PC-9 (cell line): ENCODE measurements around the gene TES. TPM values are rescaled to one million over a fixed set of nuclear protein-coding genes. Genes with fewer than 3 reads are reported as not detected.

Experiments used
- BruUV-seq: library from RNA; stranded (reverse); fragments of 400-500 nt; replicated peaks from 2 replicates; lab custom pipeline; 2021; lab: Mats Ljungman, UMichigan
- CTCF ChIA-PET: fragments of 300-600 bp; sonication (Branson Sonifier 250); formaldehyde crosslinking; loops from one replicate; lab custom pipeline; 2022; ENCODE audit warnings: antibody characterized with exemption; lab: Charles Lee
- POLR2A ChIA-PET: fragments of 300-600 bp; sonication (Branson Sonifier 250); formaldehyde crosslinking; loops from one replicate; lab custom pipeline; 2022; ENCODE audit warnings: antibody characterized with exemption; ENCODE audit not compliant: unreplicated experiment; lab: Charles Lee
- DNase-seq, 2 experiments: peaks; one replicate each; pipeline versions ENCODE4 v3.0.0 to v3.0.0-alpha.2; 2015 to 2022; ENCODE audit warnings: mixed read lengths in 1 of 2
- H2AFZ ChIP-seq: fragments of 200-600 bp; sonication (generic); 2 replicates; pipeline ENCODE4 v1.8.1; 2017; ENCODE audit warnings: antibody characterized with exemption
- H3F3A ChIP-seq: fragments of 200-600 bp; sonication (generic); 2 replicates; pipeline ENCODE4 v1.8.1; 2017; ENCODE audit warnings: antibody characterized with exemption, mild to moderate bottlenecking, low read depth; ENCODE audit not compliant: insufficient read depth
- H3K27ac ChIP-seq: fragments of 200-600 bp; sonication (generic); 2 replicates; pipeline ENCODE4 v1.6.1; 2016; ENCODE audit warnings: mixed run types
- H3K27me3 ChIP-seq: fragments of 200-600 bp; sonication (generic); 2 replicates; pipeline ENCODE4 v1.6.1; 2016; ENCODE audit warnings: low read depth, mixed run types; ENCODE audit not compliant: insufficient read depth
- H3K36me3 ChIP-seq: fragments of 200-600 bp; sonication (generic); 2 replicates; pipeline ENCODE4 v1.6.1; 2016; ENCODE audit warnings: low read depth, mixed run types
- H3K4me1 ChIP-seq: fragments of 200-600 bp; sonication (generic); replicated peaks from 2 replicates; pipeline ENCODE4 v1.6.1; 2016; ENCODE audit warnings: mixed run types; ENCODE audit not compliant: insufficient read depth
- H3K4me2 ChIP-seq: fragments of 200-600 bp; sonication (generic); 2 replicates; pipeline ENCODE4 v1.6.1; 2017; ENCODE audit warnings: mixed run types
- H3K4me3 ChIP-seq: fragments of 200-600 bp; sonication (generic); 2 replicates; pipeline ENCODE4 v1.6.1; 2016; ENCODE audit warnings: mixed run types
- H3K79me2 ChIP-seq: fragments of 200-600 bp; sonication (generic); 2 replicates; pipeline ENCODE4 v1.6.1; 2017; ENCODE audit warnings: low read depth, mixed run types
- H3K9me2 ChIP-seq: fragments of 200-600 bp; sonication (generic); 2 replicates; pipeline ENCODE4 v1.8.1; 2017; ENCODE audit warnings: mild to moderate bottlenecking; ENCODE audit not compliant: insufficient read depth
- H3K9me3 ChIP-seq: fragments of 200-600 bp; sonication (generic); 2 replicates; pipeline ENCODE4 v1.8.1; 2016; ENCODE audit warnings: low read depth; ENCODE audit not compliant: insufficient read depth
- H4K20me1 ChIP-seq: fragments of 200-600 bp; sonication (generic); 2 replicates; pipeline ENCODE4 v1.8.1; 2017; ENCODE audit not compliant: insufficient read depth
- EZH2 ChIP-seq: fragments of 200-600 bp; sonication (generic); IDR thresholded peaks from 2 replicates; pipeline ENCODE4 v1.8.0; 2017; ENCODE audit warnings: antibody characterized with exemption, low read depth
- intact Hi-C: fragments of 100-400 bp; cut with micrococcal nuclease; formaldehyde crosslinking; loops from one replicate; pipeline ENCODE4 v1.10.0; 2022; ENCODE audit not compliant: unreplicated experiment
- total RNA-seq: library from RNA; stranded (reverse); gene quantifications from 2 replicates; pipeline ENCODE4 v1.2.3, GENCODE V29; 2021
- TF ChIP-seq, protein P1 (sequence below): fragments of 200-600 bp; sonication (generic); conservative IDR thresholded peaks from 2 replicates; pipeline ENCODE4 v1.6.1; 2017; ENCODE audit warnings: mixed run types, antibody characterized with exemption, mild to moderate bottlenecking, moderate library complexity

The TES gene
- total RNA-seq, 1 experiment from 2014 or later: 210 TPM

DNA sequence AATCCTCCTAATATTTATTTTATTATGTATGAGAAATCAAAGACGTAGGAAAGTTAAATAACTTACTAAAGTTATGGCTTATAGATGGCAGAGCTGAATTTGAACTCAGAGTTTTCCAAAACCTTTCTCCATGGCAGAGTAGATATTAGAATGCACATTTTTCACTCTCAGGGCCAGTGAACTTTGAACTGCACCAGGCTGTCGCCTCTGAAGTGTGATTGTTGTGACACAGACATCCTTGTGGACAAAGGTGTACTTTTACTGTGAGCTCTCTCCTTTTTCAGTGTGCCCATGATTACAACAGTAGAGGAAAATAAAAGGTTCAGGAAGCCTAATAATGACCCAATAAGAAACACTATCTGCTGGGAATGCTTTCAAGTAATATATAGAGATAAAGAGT, 29.1 kb downstream of the TES start:
- H3K4me1 ChIP-seq: peaks cover 8% of the 10 kb centered on the region; the same call in 1 of the 2 replicates
- no peak for DNase-seq
- H3F3A ChIP-seq: peaks cover 24% of the 10 kb centered on the region; the same call in 1 of the 2 replicates
- H2AFZ ChIP-seq: no peak overlapping the region
- peaks cover 9% of the 10 kb centered on the region; the same call in 1 of the 2 replicates for H3K9me3 ChIP-seq
- no peak overlapping the region for H3K27ac ChIP-seq
- no TSS peak for BruUV-seq
- no peaks in the 10 kb centered on the region for H3K27me3 ChIP-seq
- POLR2A ChIA-PET: no interaction called here
- no peak overlapping the region for H3K4me3 ChIP-seq
- CTCF ChIA-PET: interaction anchor here (1.2 kb wide), 1 partner anchor 62 kb away, joined by 4 read pairs; no protein-coding TSS in a partner anchor
- peaks cover 34% of the 10 kb centered on the region for H3K36me3 ChIP-seq
- H4K20me1 ChIP-seq: peaks cover 22% of the 10 kb centered on the region
- peaks cover 40% of the 10 kb centered on the region for H3K79me2 ChIP-seq
- H3K4me2 ChIP-seq: no peak overlapping the region
- TF ChIP-seq EZH2: no peak
- TF ChIP-seq, protein P1, sequence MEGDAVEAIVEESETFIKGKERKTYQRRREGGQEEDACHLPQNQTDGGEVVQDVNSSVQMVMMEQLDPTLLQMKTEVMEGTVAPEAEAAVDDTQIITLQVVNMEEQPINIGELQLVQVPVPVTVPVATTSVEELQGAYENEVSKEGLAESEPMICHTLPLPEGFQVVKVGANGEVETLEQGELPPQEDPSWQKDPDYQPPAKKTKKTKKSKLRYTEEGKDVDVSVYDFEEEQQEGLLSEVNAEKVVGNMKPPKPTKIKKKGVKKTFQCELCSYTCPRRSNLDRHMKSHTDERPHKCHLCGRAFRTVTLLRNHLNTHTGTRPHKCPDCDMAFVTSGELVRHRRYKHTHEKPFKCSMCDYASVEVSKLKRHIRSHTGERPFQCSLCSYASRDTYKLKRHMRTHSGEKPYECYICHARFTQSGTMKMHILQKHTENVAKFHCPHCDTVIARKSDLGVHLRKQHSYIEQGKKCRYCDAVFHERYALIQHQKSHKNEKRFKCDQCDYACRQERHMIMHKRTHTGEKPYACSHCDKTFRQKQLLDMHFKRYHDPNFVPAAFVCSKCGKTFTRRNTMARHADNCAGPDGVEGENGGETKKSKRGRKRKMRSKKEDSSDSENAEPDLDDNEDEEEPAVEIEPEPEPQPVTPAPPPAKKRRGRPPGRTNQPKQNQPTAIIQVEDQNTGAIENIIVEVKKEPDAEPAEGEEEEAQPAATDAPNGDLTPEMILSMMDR: no peak
- no peaks in the 10 kb centered on the region for H3K9me2 ChIP-seq
- intact Hi-C loops: no loop called here

DNA sequence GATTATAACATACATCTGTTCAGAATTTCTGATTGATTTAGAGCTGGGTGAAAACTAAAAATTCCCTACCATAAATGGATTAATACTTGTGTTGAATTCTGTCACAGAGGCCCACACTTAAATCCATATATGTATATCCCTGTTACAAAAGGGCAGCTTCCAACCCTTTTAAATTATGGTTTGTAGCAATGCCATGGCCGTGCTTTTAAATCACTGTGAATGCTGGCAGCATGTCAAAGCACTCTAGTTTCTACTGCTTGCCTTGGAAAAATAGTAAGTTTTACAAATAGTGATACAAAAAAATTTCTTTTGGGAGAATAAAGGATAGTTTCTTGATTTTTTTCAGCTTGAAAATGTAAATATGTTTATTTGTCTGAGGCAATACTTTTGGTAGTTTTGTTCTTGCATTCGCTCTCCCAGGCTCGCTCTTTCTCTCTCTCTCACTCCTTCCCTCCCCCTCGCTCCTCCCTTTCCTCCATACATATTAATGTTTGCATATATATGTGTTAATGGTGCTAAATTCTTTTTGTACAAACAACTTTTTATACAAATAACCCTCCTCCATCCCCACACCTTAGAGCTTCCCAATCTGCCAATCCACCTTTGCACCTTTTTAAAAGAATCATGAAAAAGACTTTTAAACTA, 29.8 kb downstream of the TES start:
- no TSS peak for BruUV-seq
- Histone ChIP-seq H3K27me3 (no peaks in the 10 kb centered on the region), H3K36me3 (peaks cover 39% of the 10 kb centered on the region), H3K27ac (no peak overlapping the region), H3K4me2 (no peak overlapping the region), H3K9me2 (no peaks in the 10 kb centered on the region), H3K4me3 (no peak overlapping the region), H3K9me3 (peaks cover 12% of the 10 kb centered on the region; the same call in 1 of the 2 replicates), H3F3A (peaks cover 20% of the 10 kb centered on the region; the same call in 1 of the 2 replicates), H3K79me2 (peaks cover 36% of the 10 kb centered on the region), H2AFZ (no peak overlapping the region), H3K4me1 (peaks cover 8% of the 10 kb centered on the region; the same call in 1 of the 2 replicates), H4K20me1 (peaks cover 17% of the 10 kb centered on the region; the same call in 1 of the 2 replicates)
- POLR2A ChIA-PET: no interaction called here
- TF ChIP-seq, protein P1: no peak
- no peak for TF ChIP-seq EZH2
- intact Hi-C loops: no loop called here
- CTCF ChIA-PET: interaction anchor here (0.7 to 1.2 kb wide), 2 partner anchors 55 to 63 kb away, joined by 3 to 4 read pairs; no protein-coding TSS in a partner anchor
- no peak for DNase-seq

DNA sequence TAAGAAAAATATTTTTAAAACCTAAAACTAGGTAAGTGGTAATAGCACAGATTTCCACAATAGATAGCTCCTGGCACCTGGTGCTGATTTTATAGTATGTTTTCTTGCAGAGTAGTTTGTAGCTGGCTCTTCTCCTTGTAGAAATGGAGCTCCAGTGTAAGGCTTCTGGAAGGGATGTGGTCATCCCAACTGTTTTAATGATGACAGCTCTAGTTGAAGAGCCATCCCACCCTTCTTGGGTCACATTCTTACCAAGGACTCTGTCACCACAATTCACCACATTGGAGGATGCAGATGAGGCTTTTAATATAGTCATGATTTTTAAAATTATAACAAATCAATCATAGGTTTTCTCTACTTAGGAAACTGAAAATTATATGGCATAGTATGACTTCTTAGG, 31.0 kb downstream of the TES start:
- H3K4me3 ChIP-seq: no peak overlapping the region
- H3K27ac ChIP-seq: no peak overlapping the region
- no peak for TF ChIP-seq EZH2
- TF ChIP-seq, protein P1: no peak
- no peaks in the 10 kb centered on the region for H3K27me3 ChIP-seq
- H3K4me2 ChIP-seq: no peak overlapping the region
- no peaks in the 10 kb centered on the region for H3K4me1 ChIP-seq
- BruUV-seq: no TSS peak
- intact Hi-C loops: no loop called here
- H3K9me3 ChIP-seq: peaks cover 12% of the 10 kb centered on the region; the same call in 1 of the 2 replicates
- DNase-seq: no peak
- H4K20me1 ChIP-seq: peaks cover 11% of the 10 kb centered on the region; the same call in 1 of the 2 replicates
- H3K79me2 ChIP-seq: peaks cover 34% of the 10 kb centered on the region
- H3K9me2 ChIP-seq: no peaks in the 10 kb centered on the region
- H3K36me3 ChIP-seq: peaks cover 41% of the 10 kb centered on the region
- ChIA-PET CTCF (interaction anchor here (0.5 kb wide), 1 partner anchor 25 kb away, joined by 5 read pairs; no protein-coding TSS in a partner anchor), POLR2A (interaction anchor here (0.6 to 1.0 kb wide), 2 partner anchors 31 to 185 kb away, joined by 4 to 5 read pairs; partner anchors contain the start of gene TES)
- no peak overlapping the region for H2AFZ ChIP-seq
- peaks cover 17% of the 10 kb centered on the region; the same call in 1 of the 2 replicates for H3F3A ChIP-seq
